ENCODE measurements around the gene PPFIA2. TPM values are rescaled to one million over a fixed set of nuclear protein-coding genes. Genes with fewer than 3 reads are reported as not detected.

Gene PPFIA2
- total RNA-seq, 1 experiment from 2014 or later = not detected

- ChIA-PET POLR2A (ENCODE audit: unreplicated experiment) (no interaction called here), CTCF (no interaction called here)
- no peaks in the 10 kb centered on the region for H3F3A ChIP-seq (ENCODE audit: insufficient read depth, low read depth)
- no peak overlapping the region for H2AFZ ChIP-seq
- no peaks in the 10 kb centered on the region for H3K79me2 ChIP-seq (ENCODE audit: low read depth)
- H3K9me3 ChIP-seq (ENCODE audit: insufficient read depth, low read depth) = no peaks in the 10 kb centered on the region; the same call in 1 of the 2 replicates
- no peaks in the 10 kb centered on the region for H3K9me2 ChIP-seq (ENCODE audit: insufficient read depth)
- no peak overlapping the region for H3K4me3 ChIP-seq
- no TSS peak for BruUV-seq (replicated peaks)
- TF ChIP-seq EZH2 (IDR thresholded peaks at IDR 0.05; ENCODE audit: low read depth) = no peak
- no peak for DNase-seq
- H3K27me3 ChIP-seq (ENCODE audit: insufficient read depth, low read depth) = no peaks in the 10 kb centered on the region
- intact Hi-C loops (cut with micrococcal nuclease; ENCODE audit: unreplicated experiment) = no loop called here
- H3K27ac ChIP-seq = no peak overlapping the region
- H3K36me3 ChIP-seq (ENCODE audit: low read depth) = no peaks in the 10 kb centered on the region
- no peaks in the 10 kb centered on the region for H4K20me1 ChIP-seq (ENCODE audit: insufficient read depth)
- H3K4me1 ChIP-seq (replicated peaks; ENCODE audit: insufficient read depth) = no peaks in the 10 kb centered on the region
- H3K4me2 ChIP-seq = no peak overlapping the region
Observed at GRCh38 chr12:81468206-81468605, 290.9 kb downstream of the PPFIA2 start.

GRCh38 chr12:81465876-81466275, 293.3 kb downstream of the PPFIA2 start:
- Histone ChIP-seq H3K36me3 (ENCODE audit: low read depth) (no peaks in the 10 kb centered on the region), H3K4me2 (no peak overlapping the region), H3K9me2 (ENCODE audit: insufficient read depth) (no peaks in the 10 kb centered on the region), H3K4me3 (no peak overlapping the region), H4K20me1 (ENCODE audit: insufficient read depth) (no peaks in the 10 kb centered on the region), H3K27ac (no peak overlapping the region), H3K27me3 (ENCODE audit: insufficient read depth, low read depth) (no peaks in the 10 kb centered on the region), H3K4me1 (replicated peaks; ENCODE audit: insufficient read depth) (no peaks in the 10 kb centered on the region), H3K9me3 (ENCODE audit: insufficient read depth, low read depth) (no peaks in the 10 kb centered on the region; the same call in 1 of the 2 replicates), H3K79me2 (ENCODE audit: low read depth) (no peaks in the 10 kb centered on the region), H3F3A (ENCODE audit: insufficient read depth, low read depth) (no peaks in the 10 kb centered on the region), H2AFZ (0 out of 2 replicates have a peak overlapping the region, but pooled peaks have one; percentile 29)
- ChIA-PET POLR2A (ENCODE audit: unreplicated experiment) (no interaction called here), CTCF (no interaction called here)
- no peak for DNase-seq
- intact Hi-C loops (cut with micrococcal nuclease; ENCODE audit: unreplicated experiment) = no loop called here
- TF ChIP-seq CTCF (conservative IDR thresholded peaks at IDR 0.05) (no peak), EZH2 (IDR thresholded peaks at IDR 0.05; ENCODE audit: low read depth) (no peak)
- BruUV-seq (replicated peaks) = no TSS peak

GRCh38 chr12:81465191-81465590, 294.0 kb downstream of the PPFIA2 start:
- no peaks in the 10 kb centered on the region for H3K27me3 ChIP-seq (ENCODE audit: insufficient read depth, low read depth)
- no peak for DNase-seq
- no peak for TF ChIP-seq EZH2 (IDR thresholded peaks at IDR 0.05; ENCODE audit: low read depth)
- no peak for TF ChIP-seq CTCF (conservative IDR thresholded peaks at IDR 0.05)
- intact Hi-C loops (cut with micrococcal nuclease; ENCODE audit: unreplicated experiment) = no loop called here
- no peaks in the 10 kb centered on the region for H4K20me1 ChIP-seq (ENCODE audit: insufficient read depth)
- H2AFZ ChIP-seq = no peak overlapping the region
- no peak overlapping the region for H3K4me3 ChIP-seq
- H3K4me2 ChIP-seq = no peak overlapping the region
- no peaks in the 10 kb centered on the region for H3K36me3 ChIP-seq (ENCODE audit: low read depth)
- BruUV-seq (replicated peaks) = no TSS peak
- no peaks in the 10 kb centered on the region for H3K79me2 ChIP-seq (ENCODE audit: low read depth)
- H3K27ac ChIP-seq = no peak overlapping the region
- H3K4me1 ChIP-seq (replicated peaks; ENCODE audit: insufficient read depth) = no peaks in the 10 kb centered on the region
- POLR2A ChIA-PET (ENCODE audit: unreplicated experiment) = no interaction called here
- H3F3A ChIP-seq (ENCODE audit: insufficient read depth, low read depth) = no peaks in the 10 kb centered on the region
- H3K9me2 ChIP-seq (ENCODE audit: insufficient read depth) = no peaks in the 10 kb centered on the region
- no peaks in the 10 kb centered on the region; the same call in 1 of the 2 replicates for H3K9me3 ChIP-seq (ENCODE audit: insufficient read depth, low read depth)
- CTCF ChIA-PET = no interaction called here

DNA sequence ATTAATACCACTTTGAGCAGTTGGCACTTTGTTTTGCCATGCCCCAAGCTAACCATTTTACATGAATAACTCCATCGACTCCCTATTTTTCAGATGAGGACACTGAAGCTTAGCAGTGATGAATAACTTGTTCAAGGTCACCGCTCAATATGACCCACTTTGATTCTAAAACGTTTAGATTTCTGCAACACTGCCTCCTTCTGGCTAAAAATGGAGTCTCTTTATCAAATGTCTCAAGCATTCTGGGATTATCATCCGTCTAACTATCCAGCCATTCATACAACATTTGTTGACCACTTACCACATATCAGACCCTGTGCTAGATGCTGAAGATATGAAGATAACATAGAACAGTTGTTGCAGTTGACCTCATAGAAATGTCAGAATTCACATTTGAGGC, 298.0 kb downstream of the PPFIA2 start:
- intact Hi-C loops (cut with micrococcal nuclease; ENCODE audit: unreplicated experiment) = no loop called here

More for the DNA sequence above, 298.0 kb downstream of the PPFIA2 start:
- POLR2A ChIA-PET (ENCODE audit: unreplicated experiment) = no interaction called here
- H3F3A ChIP-seq (ENCODE audit: insufficient read depth, low read depth) = no peaks in the 10 kb centered on the region
- TF ChIP-seq EZH2 (IDR thresholded peaks at IDR 0.05; ENCODE audit: low read depth) (no peak), CTCF (conservative IDR thresholded peaks at IDR 0.05) (no peak; the same call in 1 of the 2 replicates)
- no peaks in the 10 kb centered on the region for H3K79me2 ChIP-seq (ENCODE audit: low read depth)
- no peaks in the 10 kb centered on the region; the same call in 1 of the 2 replicates for H3K9me3 ChIP-seq (ENCODE audit: insufficient read depth, low read depth)
- H3K27me3 ChIP-seq (ENCODE audit: insufficient read depth, low read depth) = no peaks in the 10 kb centered on the region
- no peaks in the 10 kb centered on the region for H3K9me2 ChIP-seq (ENCODE audit: insufficient read depth)
- CTCF ChIA-PET = no interaction called here
- H3K27ac ChIP-seq = no peak overlapping the region
- H4K20me1 ChIP-seq (ENCODE audit: insufficient read depth) = no peaks in the 10 kb centered on the region
- H3K4me2 ChIP-seq = no peak overlapping the region
- H3K4me1 ChIP-seq (replicated peaks; ENCODE audit: insufficient read depth) = no peaks in the 10 kb centered on the region
- no TSS peak for BruUV-seq (replicated peaks)
- DNase-seq = no peak
- no peak overlapping the region for H3K4me3 ChIP-seq
- no peak overlapping the region for H2AFZ ChIP-seq
- no peaks in the 10 kb centered on the region for H3K36me3 ChIP-seq (ENCODE audit: low read depth)

All from PC-9 (cell line).